ENCODE measurements around the gene MB21D2.

DNA sequence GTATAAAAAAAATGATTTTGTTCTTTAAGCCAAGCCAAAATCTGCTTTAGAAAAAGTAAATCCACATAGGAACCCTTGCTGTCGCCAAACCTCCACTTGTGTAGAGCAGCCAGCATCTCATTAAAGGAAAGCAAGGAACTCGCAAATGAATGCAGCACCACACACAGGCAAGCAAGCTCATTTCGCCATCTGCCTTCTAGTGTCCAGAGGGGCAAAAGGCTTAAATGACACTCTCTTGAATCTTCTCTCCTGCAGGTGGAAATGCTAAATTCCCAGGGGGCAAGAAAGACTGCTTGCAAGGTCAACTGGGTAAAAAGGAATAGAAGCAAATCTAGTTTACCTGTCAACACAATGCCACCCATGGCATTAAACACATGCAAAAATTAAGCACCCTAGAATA lies 2.4 kb downstream of the MB21D2 start:
- TF ChIP-seq, protein P1, sequence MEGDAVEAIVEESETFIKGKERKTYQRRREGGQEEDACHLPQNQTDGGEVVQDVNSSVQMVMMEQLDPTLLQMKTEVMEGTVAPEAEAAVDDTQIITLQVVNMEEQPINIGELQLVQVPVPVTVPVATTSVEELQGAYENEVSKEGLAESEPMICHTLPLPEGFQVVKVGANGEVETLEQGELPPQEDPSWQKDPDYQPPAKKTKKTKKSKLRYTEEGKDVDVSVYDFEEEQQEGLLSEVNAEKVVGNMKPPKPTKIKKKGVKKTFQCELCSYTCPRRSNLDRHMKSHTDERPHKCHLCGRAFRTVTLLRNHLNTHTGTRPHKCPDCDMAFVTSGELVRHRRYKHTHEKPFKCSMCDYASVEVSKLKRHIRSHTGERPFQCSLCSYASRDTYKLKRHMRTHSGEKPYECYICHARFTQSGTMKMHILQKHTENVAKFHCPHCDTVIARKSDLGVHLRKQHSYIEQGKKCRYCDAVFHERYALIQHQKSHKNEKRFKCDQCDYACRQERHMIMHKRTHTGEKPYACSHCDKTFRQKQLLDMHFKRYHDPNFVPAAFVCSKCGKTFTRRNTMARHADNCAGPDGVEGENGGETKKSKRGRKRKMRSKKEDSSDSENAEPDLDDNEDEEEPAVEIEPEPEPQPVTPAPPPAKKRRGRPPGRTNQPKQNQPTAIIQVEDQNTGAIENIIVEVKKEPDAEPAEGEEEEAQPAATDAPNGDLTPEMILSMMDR (IDR thresholded peaks at IDR 0.05; ENCODE audit: low read length): no peak
- no peak for TF ChIP-seq EZH2 (IDR thresholded peaks at IDR 0.05; ENCODE audit: borderline replicate concordance, low read length)

Measured in OCI-LY1 (cell line).